Keratinocyte (primary cell): Measurements from ENCODE around the gene ENTPD6. TPM values are rescaled to one million over a fixed set of nuclear protein-coding genes. Genes with fewer than 3 reads are reported as not detected.
"Not testable (repeated sequence)": the region's sequence is repeated elsewhere in the genome, so short reads cannot be mapped to it uniquely, and the experiment has no call there.

ENCODE experiments used
- DNase-seq: peaks from one replicate; pipeline ENCODE4 v3.0.0-alpha.2; 2011; ENCODE audit warnings: low read depth, missing footprints, low spot score
- FAIRE-seq: peaks from 2 replicates; lab custom pipeline; 2011; peaks lifted over from hg19 to GRCh38; lab: Jason Lieb, UNC
- H2AFZ ChIP-seq: 2 replicates; pipeline ENCODE4 v1.6.0; 2012; ENCODE audit warnings: low read length, control low read depth, inconsistent platforms; ENCODE audit not compliant: control insufficient read depth
- H3K27ac ChIP-seq: 2 replicates; pipeline ENCODE4 v1.5.1; 2011; ENCODE audit warnings: low read length; ENCODE audit not compliant: control insufficient read depth, insufficient read depth
- H3K27me3 ChIP-seq: 3 replicates; pipeline ENCODE4 v1.6.0; 2011; ENCODE audit warnings: low read length; ENCODE audit not compliant: control insufficient read depth, insufficient read depth; ENCODE audit errors: extremely low read depth
- H3K36me3 ChIP-seq, 2 experiments: 2 replicates in 1 of 2; 3 replicates in 1 of 2; pipeline ENCODE4 v1.5.1; 2011; ENCODE audit warnings: low read length in 2 of 2, mild to moderate bottlenecking in 1 of 2; ENCODE audit not compliant: control insufficient read depth in 2 of 2, insufficient read depth in 2 of 2; ENCODE audit errors: extremely low read depth in 1 of 2
- H3K4me1 ChIP-seq: 3 replicates; pipeline ENCODE4 v1.5.1; 2011; ENCODE audit warnings: low read length; ENCODE audit not compliant: control insufficient read depth, insufficient read depth; ENCODE audit errors: extremely low read depth
- H3K4me2 ChIP-seq: 3 replicates; pipeline ENCODE4 v1.6.0; 2011; ENCODE audit warnings: low read depth, low read length; ENCODE audit not compliant: control insufficient read depth, insufficient read depth; ENCODE audit errors: extremely low read depth
- H3K4me3 ChIP-seq, 3 experiments: fragments of 200-600 bp in 1 of 3; sonication (generic) in 1 of 3; 2 replicates in 2 of 3; 3 replicates in 1 of 3; pipeline ENCODE4 v1.5.1; 2011 to 2016; ENCODE audit warnings: low read length in 3 of 3, mild to moderate bottlenecking in 3 of 3, control low read depth in 2 of 3, inconsistent platforms in 1 of 3, low read depth in 1 of 3, mixed read lengths in 1 of 3, mixed run types in 1 of 3, moderate library complexity in 1 of 3; ENCODE audit not compliant: control insufficient read depth in 2 of 3, insufficient read depth in 2 of 3; ENCODE audit errors: extremely low read depth in 1 of 3
- H3K79me2 ChIP-seq: 2 replicates; pipeline ENCODE4 v1.6.0; 2012; ENCODE audit warnings: low read length; ENCODE audit not compliant: control insufficient read depth, insufficient read depth
- H3K9ac ChIP-seq: 3 replicates; pipeline ENCODE4 v1.6.0; 2011; ENCODE audit warnings: low read length; ENCODE audit not compliant: control insufficient read depth, insufficient read depth; ENCODE audit errors: extremely low read depth
- H3K9me1 ChIP-seq: 3 replicates; pipeline ENCODE4 v1.6.0; 2011; ENCODE audit warnings: low read length; ENCODE audit not compliant: control insufficient read depth, insufficient read depth; ENCODE audit errors: extremely low read depth
- H3K9me3 ChIP-seq: 2 replicates; pipeline ENCODE4 v1.5.1; 2012; ENCODE audit warnings: low read depth, low read length; ENCODE audit not compliant: control insufficient read depth
- H4K20me1 ChIP-seq: 3 replicates; pipeline ENCODE4 v1.6.0; 2011; ENCODE audit warnings: low read length; ENCODE audit not compliant: control insufficient read depth, insufficient read depth; ENCODE audit errors: extremely low read depth
- EZH2 ChIP-seq: IDR thresholded peaks from one replicate; pipeline ENCODE4 v1.6.1; 2012; ENCODE audit warnings: inconsistent platforms, mild to moderate bottlenecking, low read length, moderate library complexity
- dilution Hi-C: fragments of 300-500 bp; cut with MboI; formaldehyde crosslinking; loops from one replicate; pipeline ENCODE4 v1.7.0; 2020; ENCODE audit warnings: low sequenced_read_pairs; ENCODE audit not compliant: extremely low pct_ligation_motif_present
- polyA plus RNA-seq, 5 experiments: library from polyadenylated mRNA; depleted of rRNA in 3 of 5; stranded (reverse) in 3 of 5; stranded (forward) in 1 of 5; unstranded in 1 of 5; fragments of >200 nt; gene quantifications; 1 replicate in 1 of 5; 2 replicates in 3 of 5; 3 replicates in 1 of 5; pipeline versions ENCODE4 v1.2.1 to v1.2.3, GENCODE V29; 2011 to 2012; ENCODE audit warnings: missing spikeins in 2 of 5, low read depth in 1 of 5, low replicate concordance in 1 of 5
- TF ChIP-seq, protein P1 (sequence below), 3 experiments: IDR thresholded peaks in 1 of 3; conservative IDR thresholded peaks in 1 of 3; optimal IDR thresholded peaks in 1 of 3; 2 replicates in 2 of 3; 3 replicates in 1 of 3; pipeline versions ENCODE3 to v1.5.1; 2011; ENCODE audit warnings: low read length in 3 of 3, mild to moderate bottlenecking in 3 of 3, moderate library complexity in 2 of 3, control low read depth in 1 of 3, inconsistent platforms in 1 of 3; ENCODE audit not compliant: insufficient read depth in 2 of 3; ENCODE audit errors: extremely low read depth in 1 of 3

ENTPD6 gene
- polyA plus RNA-seq, 1 donor (not counting 4 experiments of a cell fraction or from before 2014, with no cell fraction given) = 57.8 TPM

GRCh38 chr20:25178563-25179438 lies 16.7 kb upstream of the ENTPD6 start:
- no peak for TF ChIP-seq EZH2
- TF ChIP-seq, protein P1, sequence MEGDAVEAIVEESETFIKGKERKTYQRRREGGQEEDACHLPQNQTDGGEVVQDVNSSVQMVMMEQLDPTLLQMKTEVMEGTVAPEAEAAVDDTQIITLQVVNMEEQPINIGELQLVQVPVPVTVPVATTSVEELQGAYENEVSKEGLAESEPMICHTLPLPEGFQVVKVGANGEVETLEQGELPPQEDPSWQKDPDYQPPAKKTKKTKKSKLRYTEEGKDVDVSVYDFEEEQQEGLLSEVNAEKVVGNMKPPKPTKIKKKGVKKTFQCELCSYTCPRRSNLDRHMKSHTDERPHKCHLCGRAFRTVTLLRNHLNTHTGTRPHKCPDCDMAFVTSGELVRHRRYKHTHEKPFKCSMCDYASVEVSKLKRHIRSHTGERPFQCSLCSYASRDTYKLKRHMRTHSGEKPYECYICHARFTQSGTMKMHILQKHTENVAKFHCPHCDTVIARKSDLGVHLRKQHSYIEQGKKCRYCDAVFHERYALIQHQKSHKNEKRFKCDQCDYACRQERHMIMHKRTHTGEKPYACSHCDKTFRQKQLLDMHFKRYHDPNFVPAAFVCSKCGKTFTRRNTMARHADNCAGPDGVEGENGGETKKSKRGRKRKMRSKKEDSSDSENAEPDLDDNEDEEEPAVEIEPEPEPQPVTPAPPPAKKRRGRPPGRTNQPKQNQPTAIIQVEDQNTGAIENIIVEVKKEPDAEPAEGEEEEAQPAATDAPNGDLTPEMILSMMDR (optimal IDR thresholded peaks at IDR 0.05 in 1 of 3, IDR thresholded peaks at IDR 0.05 in 1 of 3, conservative IDR thresholded peaks at IDR 0.05 in 1 of 3; ENCODE audit: extremely low read depth in 1 of 3, insufficient read depth in 2 of 3, low read length in 3 of 3) = peak; percentile 57 to 94 (median 74)
- H3K4me2 ChIP-seq = peak overlapping the region; percentile 48
- DNase-seq (peak; percentile 82), FAIRE-seq (peak; percentile 99)
- H3K4me1 ChIP-seq = peaks cover 23% of the 10 kb centered on the region
- no peaks in the 10 kb centered on the region for H3K79me2 ChIP-seq
- H3K4me3 ChIP-seq = no peak overlapping the region
- no peaks in the 10 kb centered on the region for H3K27me3 ChIP-seq
- no peaks in the 10 kb centered on the region for H4K20me1 ChIP-seq
- no peak overlapping the region for H3K9ac ChIP-seq
- peak overlapping the region; percentile 41 for H3K27ac ChIP-seq
- no peaks in the 10 kb centered on the region for H3K36me3 ChIP-seq
- no peaks in the 10 kb centered on the region for H3K9me1 ChIP-seq
- dilution Hi-C loops = no loop called here
- H2AFZ ChIP-seq = no peak overlapping the region
- no peaks in the 10 kb centered on the region for H3K9me3 ChIP-seq

GRCh38 chr20:25179439-25180089 lies 15.9 kb upstream of the ENTPD6 start:
- TF ChIP-seq EZH2 = no peak
- H3K79me2 ChIP-seq = no peaks in the 10 kb centered on the region

DNA sequence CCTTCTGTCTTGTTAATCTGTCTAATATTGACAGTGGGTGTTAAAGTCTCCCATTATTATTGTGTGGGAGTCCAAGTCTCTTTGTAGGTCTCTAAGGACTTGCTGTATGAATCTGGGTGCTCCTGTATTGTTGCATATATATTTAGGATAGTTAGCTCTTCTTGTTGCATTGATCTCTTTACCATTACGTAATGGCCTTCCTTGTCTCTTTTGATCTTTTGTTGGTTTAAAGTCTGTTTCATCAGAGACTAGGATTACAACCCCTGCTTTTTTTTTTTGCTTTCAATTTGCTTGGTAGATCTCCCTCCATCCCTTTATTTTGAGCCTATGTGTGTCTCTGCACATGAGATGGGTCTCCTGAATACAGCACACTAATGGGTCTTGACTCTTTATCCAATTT lies 11.1 kb upstream of the ENTPD6 start:
- H3K9me1 ChIP-seq, dilution Hi-C loops, DNase-seq, H3K9ac ChIP-seq, H2AFZ ChIP-seq, H3K36me3 ChIP-seq, H3K27ac ChIP-seq, H3K27me3 ChIP-seq, H4K20me1 ChIP-seq, H3K4me2 ChIP-seq, H3K9me3 ChIP-seq, H3K4me1 ChIP-seq, H3K4me3 ChIP-seq, FAIRE-seq, H3K79me2 ChIP-seq: not testable (repeated sequence)

More at GRCh38 chr20:25179439-25180089, 15.9 kb upstream of the ENTPD6 start:
- FAIRE-seq (no peak), DNase-seq (no peak)
- Histone ChIP-seq H3K4me3 (no peak overlapping the region), H3K9ac (no peak overlapping the region), H3K27ac (peak overlapping the region; percentile 41), H3K4me2 (peak overlapping the region; percentile 48), H3K9me1 (no peaks in the 10 kb centered on the region), H2AFZ (no peak overlapping the region), H3K4me1 (peaks cover 23% of the 10 kb centered on the region), H4K20me1 (no peaks in the 10 kb centered on the region), H3K27me3 (no peaks in the 10 kb centered on the region), H3K9me3 (no peaks in the 10 kb centered on the region), H3K36me3 (no peaks in the 10 kb centered on the region)
- dilution Hi-C loops = no loop called here
